CD4-positive, alpha-beta memory T cell (primary cell): ENCODE data around the gene CHST11. TPM values are rescaled to one million over a fixed set of nuclear protein-coding genes. Genes with fewer than 3 reads are reported as not detected.
"Not testable (repeated sequence)": the region's sequence is repeated elsewhere in the genome, so short reads cannot be mapped to it uniquely, and the experiment has no call there.

ENCODE experiments used
- CTCF ChIA-PET: fragments of 350-600 bp; sonication (Branson Sonifier 250); formaldehyde crosslinking; loops from one replicate; lab custom pipeline; 2021; ENCODE audit warnings: inconsistent platforms; ENCODE audit not compliant: partially characterized antibody; lab: Charles Lee
- POLR2A ChIA-PET: fragments of 350-600 bp; sonication (Branson Sonifier 250); formaldehyde crosslinking; loops from one replicate; lab custom pipeline; 2021; ENCODE audit not compliant: partially characterized antibody; lab: Charles Lee
- DNase-seq, 5 donors: peaks; one replicate each; pipeline versions ENCODE4 v3.0.0 to v3.0.0-alpha.2; 2020 to 2022; ENCODE audit warnings: mixed read lengths in 1 of 5
- H3K27ac ChIP-seq: one replicate; pipeline ENCODE4 v1.7.0; 2013; ENCODE audit warnings: low read depth, low read length
- H3K27me3 ChIP-seq: 2 replicates; pipeline ENCODE4 v1.7.0; 2013; ENCODE audit warnings: mild to moderate bottlenecking, low read length, moderate library complexity; ENCODE audit not compliant: insufficient read depth
- H3K36me3 ChIP-seq: 2 replicates; pipeline ENCODE4 v1.7.0; 2013; ENCODE audit warnings: mild to moderate bottlenecking, low read length, moderate library complexity; ENCODE audit not compliant: insufficient read depth
- H3K4me1 ChIP-seq: 2 replicates; pipeline ENCODE4 v1.7.0; 2013; ENCODE audit warnings: mild to moderate bottlenecking, low read length, moderate library complexity; ENCODE audit not compliant: insufficient read depth
- H3K4me3 ChIP-seq, 2 donors: one replicate each; pipeline ENCODE4 v1.7.0; 2013; ENCODE audit warnings: low read length in 2 of 2, mild to moderate bottlenecking in 1 of 2
- H3K9me3 ChIP-seq, 2 donors: one replicate each; pipeline ENCODE4 v1.7.0; 2013; ENCODE audit warnings: low read length in 2 of 2, control low read depth in 1 of 2; ENCODE audit not compliant: control insufficient read depth in 1 of 2
- H3K27ac Mint-ChIP-seq, 7 donors: one replicate each; pipeline ENCODE4 v1.8.0; 2020 to 2021; ENCODE audit warnings: mixed read lengths in 7 of 7, mild to moderate bottlenecking in 6 of 7, inconsistent platforms in 3 of 7, moderate library complexity in 3 of 7
- H3K27me3 Mint-ChIP-seq, 2 donors: one replicate each; pipeline ENCODE4 v1.8.0; 2020 to 2021; ENCODE audit warnings: mixed read lengths in 2 of 2
- H3K36me3 Mint-ChIP-seq, 2 donors: one replicate each; pipeline ENCODE4 v1.8.0; 2020 to 2021; ENCODE audit warnings: mixed read lengths in 2 of 2, inconsistent platforms in 1 of 2, mild to moderate bottlenecking in 1 of 2
- H3K4me1 Mint-ChIP-seq, 4 donors: one replicate each; pipeline ENCODE4 v1.8.0; 2020 to 2021; ENCODE audit warnings: mixed read lengths in 4 of 4, mild to moderate bottlenecking in 1 of 4
- H3K4me3 Mint-ChIP-seq, 8 donors: one replicate each; pipeline ENCODE4 v1.8.0; 2020 to 2021; ENCODE audit warnings: mixed read lengths in 8 of 8, mild to moderate bottlenecking in 7 of 8, moderate library complexity in 6 of 8, inconsistent platforms in 3 of 8
- H3K9me3 Mint-ChIP-seq, 8 donors: one replicate each; pipeline ENCODE4 v1.8.0; 2020 to 2021; ENCODE audit warnings: mixed read lengths in 8 of 8, mild to moderate bottlenecking in 5 of 8, inconsistent platforms in 3 of 8, moderate library complexity in 1 of 8
- intact Hi-C: fragments of 100-400 bp; cut with micrococcal nuclease; formaldehyde crosslinking; loops from one replicate; pipeline ENCODE4 v1.15.1; 2023
- polyA plus RNA-seq, 2 donors: library from polyadenylated mRNA; unstranded; fragments of 300-500 nt; fragmentation: Illumina TruSeq; gene quantifications; one replicate each; pipeline ENCODE4 v1.2.3, GENCODE V29; 2021
- total RNA-seq, 2 experiments: library from RNA; stranded (reverse); gene quantifications; one replicate each; pipeline ENCODE4 v1.2.3, GENCODE V29; 2021

The CHST11 gene
- total and polyA plus RNA-seq, 4 experiments from 2014 or later, result 55.1 to 64.6 (median 59.8) TPM

GRCh38 chr12:104611671-104612070 is 154.9 kb downstream of the CHST11 start:
- intact Hi-C loops, result no loop called here
- no peak overlapping the region for H3K27ac ChIP-seq
- peak overlapping the region in 4 of 7 donors; percentile 32 to 58 (median 42) for H3K27ac Mint-ChIP-seq
- H3K36me3 Mint-ChIP-seq, result peaks cover 11 to 13% of the 10 kb centered on the region in 2 donors
- no peaks in the 10 kb centered on the region for H3K27me3 Mint-ChIP-seq
- H3K4me3 ChIP-seq, result no peak overlapping the region
- no peaks in the 10 kb centered on the region for H3K36me3 ChIP-seq
- H3K27me3 ChIP-seq, result no peaks in the 10 kb centered on the region
- CTCF ChIA-PET, result no interaction called here
- no peak for DNase-seq
- POLR2A ChIA-PET, result no interaction called here
- H3K4me1 ChIP-seq, result peaks cover 21% of the 10 kb centered on the region
- no peaks in the 10 kb centered on the region for H3K9me3 ChIP-seq
- no peak overlapping the region for H3K4me3 Mint-ChIP-seq
- peaks cover 31 to 69% (median 57%) of the 10 kb centered on the region in 4 donors for H3K4me1 Mint-ChIP-seq
- H3K9me3 Mint-ChIP-seq, result no peaks in the 10 kb centered on the region

- H3K4me3 Mint-ChIP-seq, H3K36me3 ChIP-seq, CTCF ChIA-PET, H3K27me3 ChIP-seq, H3K9me3 Mint-ChIP-seq, intact Hi-C loops, H3K9me3 ChIP-seq, H3K27me3 Mint-ChIP-seq, H3K27ac ChIP-seq, H3K36me3 Mint-ChIP-seq, DNase-seq, H3K4me3 ChIP-seq: not testable (repeated sequence)
- H3K4me1 ChIP-seq, result peaks cover 21% of the 10 kb centered on the region
- POLR2A ChIA-PET, result interaction anchor here (0.6 kb wide), 1 partner anchor 68 kb away, joined by 3 read pairs; no protein-coding TSS in a partner anchor
- Mint-ChIP-seq H3K27ac (peak overlapping the region in 5 of 7 donors; percentile 22 to 44 (median 33)), H3K4me1 (peaks cover 23 to 62% (median 49%) of the 10 kb centered on the region in 4 donors)
Measured at GRCh38 chr12:104613372-104613771, 156.6 kb downstream of the CHST11 start.

- no peaks in the 10 kb centered on the region for H3K9me3 Mint-ChIP-seq
- POLR2A ChIA-PET, result no interaction called here
- intact Hi-C loops, result no loop called here
- CTCF ChIA-PET, result interaction anchor here (1.4 kb wide), 1 partner anchor 15 kb away, joined by 4 read pairs; no protein-coding TSS in a partner anchor
- no peak overlapping the region for H3K27ac ChIP-seq
- peak overlapping the region in 2 of 7 donors; percentile 11 to 14 for H3K27ac Mint-ChIP-seq
- H3K4me3 ChIP-seq, result no peak overlapping the region
- peaks cover 9 to 18% of the 10 kb centered on the region in 2 donors for H3K36me3 Mint-ChIP-seq
- H3K27me3 ChIP-seq, result no peaks in the 10 kb centered on the region
- peaks cover 16 to 67% (median 43%) of the 10 kb centered on the region in 4 donors for H3K4me1 Mint-ChIP-seq
- H3K4me1 ChIP-seq, result peaks cover 26% of the 10 kb centered on the region
- H3K9me3 ChIP-seq, result no peaks in the 10 kb centered on the region
- no peak for DNase-seq
- no peak overlapping the region for H3K4me3 Mint-ChIP-seq
- no peaks in the 10 kb centered on the region for H3K36me3 ChIP-seq
- H3K27me3 Mint-ChIP-seq, result no peaks in the 10 kb centered on the region
Measured at GRCh38 chr12:104615048-104615561, 158.4 kb downstream of the CHST11 start.

GRCh38 chr12:104618691-104619090 is 161.9 kb downstream of the CHST11 start:
- peaks cover 17 to 72% (median 39%) of the 10 kb centered on the region in 4 donors for H3K4me1 Mint-ChIP-seq
- ChIA-PET CTCF (no interaction called here), POLR2A (no interaction called here)
- H3K27me3 ChIP-seq, result no peaks in the 10 kb centered on the region
- no peaks in the 10 kb centered on the region for H3K9me3 Mint-ChIP-seq
- peaks cover 10 to 15% of the 10 kb centered on the region in 2 donors for H3K36me3 Mint-ChIP-seq
- no peak overlapping the region for H3K27ac ChIP-seq
- DNase-seq, result no peak
- H3K9me3 ChIP-seq, result no peaks in the 10 kb centered on the region
- H3K27me3 Mint-ChIP-seq, result no peaks in the 10 kb centered on the region
- no peaks in the 10 kb centered on the region for H3K36me3 ChIP-seq
- H3K4me3 ChIP-seq, result no peak overlapping the region
- H3K27ac Mint-ChIP-seq, result peak overlapping the region in 4 of 7 donors; percentile 10 to 85 (median 32)
- intact Hi-C loops, result no loop called here
- peaks cover 13% of the 10 kb centered on the region for H3K4me1 ChIP-seq
- H3K4me3 Mint-ChIP-seq, result no peak overlapping the region

- H3K36me3 Mint-ChIP-seq, result peaks cover 15% of the 10 kb centered on the region in 2 donors
- ChIA-PET POLR2A (no interaction called here), CTCF (no interaction called here)
- no peaks in the 10 kb centered on the region for H3K27me3 ChIP-seq
- H3K27ac ChIP-seq, result no peak overlapping the region
- no peaks in the 10 kb centered on the region for H3K36me3 ChIP-seq
- H3K9me3 ChIP-seq, result no peaks in the 10 kb centered on the region
- peaks cover 13% of the 10 kb centered on the region for H3K4me1 ChIP-seq
- H3K4me3 ChIP-seq, result no peak overlapping the region
- no peak for DNase-seq
- intact Hi-C loops, result no loop called here
- H3K9me3 Mint-ChIP-seq, result no peaks in the 10 kb centered on the region
- peaks cover 21 to 76% (median 43%) of the 10 kb centered on the region in 4 donors for H3K4me1 Mint-ChIP-seq
- peak overlapping the region in 2 of 7 donors; percentile 53 to 55 for H3K27ac Mint-ChIP-seq
- H3K27me3 Mint-ChIP-seq, result no peaks in the 10 kb centered on the region
- no peak overlapping the region for H3K4me3 Mint-ChIP-seq
Measured at GRCh38 chr12:104619305-104619704, 162.6 kb downstream of the CHST11 start.

GRCh38 chr12:104620837-104621531 is 164.2 kb downstream of the CHST11 start:
- Mint-ChIP-seq H3K36me3 (peaks cover 10 to 15% of the 10 kb centered on the region in 2 donors), H3K4me1 (peaks cover 25 to 79% (median 44%) of the 10 kb centered on the region in 4 donors), H3K27me3 (no peaks in the 10 kb centered on the region), H3K4me3 (no peak overlapping the region), H3K9me3 (no peaks in the 10 kb centered on the region), H3K27ac (peak overlapping the region in 2 of 7 donors; percentile 29 to 42)
- no peak overlapping the region for H3K27ac ChIP-seq
- H3K27me3 ChIP-seq, result no peaks in the 10 kb centered on the region
- H3K4me1 ChIP-seq, result peaks cover 13% of the 10 kb centered on the region
- ChIA-PET POLR2A (no interaction called here), CTCF (interaction anchor here (1.0 kb wide), 1 partner anchor 15 kb away, joined by 5 read pairs; no protein-coding TSS in a partner anchor)
- no peak for DNase-seq
- H3K36me3 ChIP-seq, result no peaks in the 10 kb centered on the region
- H3K9me3 ChIP-seq, result no peaks in the 10 kb centered on the region
- no peak overlapping the region for H3K4me3 ChIP-seq
- intact Hi-C loops, result no loop called here

GRCh38 chr12:104622928-104623327 is 166.2 kb downstream of the CHST11 start:
- Mint-ChIP-seq H3K36me3 (peaks cover 7 to 15% of the 10 kb centered on the region in 2 donors), H3K4me1 (peaks cover 31 to 76% (median 51%) of the 10 kb centered on the region in 4 donors), H3K4me3 (no peak overlapping the region), H3K9me3 (no peaks in the 10 kb centered on the region), H3K27ac (no peak overlapping the region), H3K27me3 (no peaks in the 10 kb centered on the region)
- Histone ChIP-seq H3K4me3 (no peak overlapping the region), H3K9me3 (no peaks in the 10 kb centered on the region), H3K27ac (no peak overlapping the region), H3K36me3 (no peaks in the 10 kb centered on the region), H3K27me3 (no peaks in the 10 kb centered on the region), H3K4me1 (peaks cover 13% of the 10 kb centered on the region)
- no peak for DNase-seq
- ChIA-PET CTCF (interaction anchor here (1.4 kb wide), 1 partner anchor 166 kb away, joined by 4 read pairs; the partner anchor contains the start of gene CHST11), POLR2A (no interaction called here)
- intact Hi-C loops, result no loop called here
